ENCODE data around the gene SORT1. TPM values are rescaled to one million over a fixed set of nuclear protein-coding genes. Genes with fewer than 3 reads are reported as not detected.
A peak's percentile ranks its signal among the peaks of the same experiment; 100 is the strongest.
"Not testable (repeated sequence)": the region's sequence is repeated elsewhere in the genome, so short reads cannot be mapped to it uniquely, and the experiment has no call there.

The SORT1 gene
- 100 to 1,000 TPM in 1 of 2 donors, 10 to 100 TPM in 1; 61.7 to 135 TPM for total RNA-seq
- 10 to 100 TPM; 39.0 to 53.1 TPM for polyA plus RNA-seq
- long read RNA-seq, donor 1, full-length matches to known transcripts, result 15 of 20 reads
- long read RNA-seq, donor 1, partial matches to known transcripts, result 0 of 20 reads
- long read RNA-seq, donor 1, other reads (novel, unspliced or antisense), result 5 of 20 reads
- long read RNA-seq, donor 2, full-length matches to known transcripts, result 1 of 1 reads
- long read RNA-seq, donor 2, partial matches to known transcripts, result 0 of 1 reads
- long read RNA-seq, donor 2, other reads (novel, unspliced or antisense), result 0 of 1 reads
- long read RNA-seq, donor 3, full-length matches to known transcripts, result 1 of 1 reads
- long read RNA-seq, donor 3, partial matches to known transcripts, result 0 of 1 reads
- long read RNA-seq, donor 3, other reads (novel, unspliced or antisense), result 0 of 1 reads
- long read RNA-seq, donor 4, result 0 reads
- long read RNA-seq, donor 5, full-length matches to known transcripts, result 3 of 3 reads
- long read RNA-seq, donor 5, partial matches to known transcripts, result 0 of 3 reads
- long read RNA-seq, donor 5, other reads (novel, unspliced or antisense), result 0 of 3 reads

GRCh38 chr1:109397581-109398342 is at the start of gene SORT1:
TSS of gene SORT1 (minus strand) at chr1:109397918. CDS start at chr1:109397892, 26 bp downstream.
- peaks cover 0 to 10% (median 3%) of the 10 kb centered on the region in 4 donors for H3K36me3 ChIP-seq (ENCODE audit: control insufficient read depth in 4 of 4, insufficient read depth in 4 of 4, low read length in 4 of 4)
- H3K27ac ChIP-seq (ENCODE audit: low read depth in 1 of 2, low read length in 1 of 2), result peak within 1 kb of the TSS; percentile 71 to 92
- no peaks in the 10 kb centered on the region for H3K27me3 ChIP-seq (ENCODE audit: control insufficient read depth in 3 of 3, insufficient read depth in 3 of 3, low read length in 2 of 3)
- ATAC-seq (ENCODE audit: insufficient read depth, low FRiP score) (peak; percentile 91), DNase-seq (peak; percentile 93 to 94 (median 94))
- H3K9me3 ChIP-seq (ENCODE audit: control insufficient read depth in 4 of 4, insufficient read depth in 3 of 4, low read length in 3 of 4), result no peaks in the 10 kb centered on the region
- peak within 1 kb of the TSS; percentile 92 for H3K4me3 ChIP-seq
- 1% methylated on average over 61 to 98 of the region's 98 CpGs for WGBS, 2 donors
- H3K4me1 ChIP-seq (ENCODE audit: control insufficient read depth in 5 of 5, insufficient read depth in 5 of 5, low read length in 5 of 5), result peaks cover 4 to 48% (median 9%) of the 10 kb centered on the region in 5 donors
- no peak for TF ChIP-seq CTCF (IDR thresholded peaks at IDR 0.05; ENCODE audit: control extremely low read depth, extremely low read depth)
- H3K9ac ChIP-seq (ENCODE audit: insufficient read depth in 1 of 2, low read length in 2 of 2), result peak within 1 kb of the TSS in 1 of 2 donors; percentile 33

DNA sequence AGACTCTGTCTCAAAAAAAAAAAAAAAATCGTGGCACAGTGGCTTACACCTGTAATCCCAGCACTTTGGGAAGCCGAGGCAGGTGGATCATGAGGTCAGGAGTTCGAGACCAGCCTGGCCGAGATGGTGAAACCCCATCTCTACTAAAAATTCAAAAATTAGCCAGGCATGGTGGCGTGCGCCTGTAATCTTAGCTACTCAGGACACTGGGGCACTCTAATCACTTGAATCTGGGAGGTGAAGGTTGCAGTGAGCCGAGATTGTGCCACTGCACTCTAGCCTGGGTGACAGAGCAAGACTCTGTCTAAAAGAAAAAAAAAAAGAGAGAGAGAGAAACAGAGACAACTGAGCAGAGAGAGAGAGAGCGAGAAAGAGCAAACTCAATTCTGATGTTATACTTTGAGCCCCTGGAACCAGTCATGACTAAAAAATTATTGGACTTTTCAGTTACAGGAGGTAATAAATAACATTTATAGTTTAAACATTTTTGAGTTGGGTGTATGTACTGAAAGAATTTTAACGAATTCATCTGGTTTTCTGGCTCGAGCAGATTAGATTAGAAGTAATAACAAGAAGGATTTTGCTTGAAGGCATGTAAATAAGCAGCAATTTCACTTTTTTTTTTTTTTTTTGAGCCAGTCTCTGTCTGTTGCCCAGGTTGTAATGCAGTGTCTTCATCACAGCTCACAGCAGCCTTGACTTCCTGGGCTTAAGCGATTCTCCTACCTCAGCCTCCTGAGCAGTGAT is 48.4 kb upstream of the SORT1 start:
- not testable (repeated sequence) for ATAC-seq (ENCODE audit: insufficient read depth, low FRiP score); H3K4me3 ChIP-seq; DNase-seq; H3K4me1 ChIP-seq (ENCODE audit: control insufficient read depth in 5 of 5, insufficient read depth in 5 of 5, low read length in 5 of 5); H3K9ac ChIP-seq (ENCODE audit: insufficient read depth in 1 of 2, low read length in 2 of 2); H3K36me3 ChIP-seq (ENCODE audit: control insufficient read depth in 4 of 4, insufficient read depth in 4 of 4, low read length in 4 of 4); H3K27ac ChIP-seq (ENCODE audit: low read depth in 1 of 2, low read length in 1 of 2); H3K9me3 ChIP-seq (ENCODE audit: control insufficient read depth in 4 of 4, insufficient read depth in 3 of 4, low read length in 3 of 4)
- H3K27me3 ChIP-seq (ENCODE audit: control insufficient read depth in 3 of 3, insufficient read depth in 3 of 3, low read length in 2 of 3), result peaks cover 0 to 33% (median 15%) of the 10 kb centered on the region in 3 donors
- WGBS, 2 donors, result 73 to 81% methylated on average over 11 of the region's 11 CpGs

- no peak for ATAC-seq (ENCODE audit: insufficient read depth, low FRiP score)
- H3K27me3 ChIP-seq (ENCODE audit: control insufficient read depth in 3 of 3, insufficient read depth in 3 of 3, low read length in 2 of 3), result peaks cover 0 to 33% (median 15%) of the 10 kb centered on the region in 3 donors
- no peaks in the 10 kb centered on the region for H3K36me3 ChIP-seq (ENCODE audit: control insufficient read depth in 4 of 4, insufficient read depth in 4 of 4, low read length in 4 of 4)
These were observed 46.6 kb upstream of the SORT1 start for GRCh38 chr1:109444346-109444745.

More at GRCh38 chr1:109444346-109444745, 46.6 kb upstream of the SORT1 start:
- Histone ChIP-seq H3K4me3 (no peak overlapping the region), H3K4me1 (ENCODE audit: control insufficient read depth in 5 of 5, insufficient read depth in 5 of 5, low read length in 5 of 5) (no peaks in the 10 kb centered on the region), H3K9me3 (ENCODE audit: control insufficient read depth in 4 of 4, insufficient read depth in 3 of 4, low read length in 3 of 4) (no peaks in the 10 kb centered on the region), H3K9ac (ENCODE audit: insufficient read depth in 1 of 2, low read length in 2 of 2) (no peak overlapping the region), H3K27ac (ENCODE audit: low read depth in 1 of 2, low read length in 1 of 2) (no peak overlapping the region)
- 94% methylated on average over 1 of the region's 1 CpG for WGBS, 2 donors
- no peak for TF ChIP-seq CTCF (IDR thresholded peaks at IDR 0.05; ENCODE audit: control extremely low read depth, extremely low read depth)
- DNase-seq, result no peak
